B cell (primary cell): Measurements from ENCODE around the gene P3H4. TPM values are rescaled to one million over a fixed set of nuclear protein-coding genes. Genes with fewer than 3 reads are reported as not detected.

Experiments
- ATAC-seq: fragments of 200-7000 bp; cut with Tn5 transposase; one replicate; pipeline ENCODE4 v1.10.0; 2021; ENCODE audit warnings: low read depth, mild to moderate bottlenecking, moderate number of reproducible peaks, moderate library complexity
- CTCF ChIA-PET: fragments of 350-600 bp; sonication (Branson Sonifier 250); formaldehyde crosslinking; loops from one replicate; lab custom pipeline; 2021; ENCODE audit warnings: antibody characterized with exemption, inconsistent platforms; lab: Charles Lee
- POLR2A ChIA-PET: fragments of 350-600 bp; sonication (Branson Sonifier 250); formaldehyde crosslinking; loops from one replicate; lab custom pipeline; 2021; ENCODE audit warnings: antibody characterized with exemption; lab: Charles Lee
- DNase-seq: peaks from one replicate; pipeline ENCODE4 v3.0.0; 2013
- H2AFZ ChIP-seq: 2 replicates; pipeline ENCODE4 v1.6.1; 2012; ENCODE audit warnings: mild to moderate bottlenecking, low read depth, low read length; ENCODE audit not compliant: insufficient read depth, poor library complexity, severe bottlenecking
- H3K27ac ChIP-seq, 2 donors: 1 replicate in 1 of 2; 2 replicates in 1 of 2; pipeline ENCODE4 v1.5.1; 2012 to 2013; ENCODE audit warnings: low read length in 2 of 2, mild to moderate bottlenecking in 2 of 2, moderate library complexity in 1 of 2
- H3K27me3 ChIP-seq, 4 experiments: fragments of 200-600 bp in 1 of 4; sonication (generic) in 1 of 4; replicated peaks in 1 of 4; 1 replicate in 2 of 4; 2 replicates in 2 of 4; pipeline versions ENCODE4 v1.6.1 to v1.7.0; 2013 to 2016; ENCODE audit warnings: low read length in 3 of 4, mild to moderate bottlenecking in 2 of 4, mixed read lengths in 1 of 4, moderate library complexity in 1 of 4; ENCODE audit not compliant: insufficient read depth in 4 of 4, control insufficient read depth in 3 of 4; ENCODE audit errors: control extremely low read depth in 1 of 4
- H3K36me3 ChIP-seq, 2 experiments: replicated peaks in 1 of 2; 1 replicate in 1 of 2; 2 replicates in 1 of 2; pipeline versions ENCODE4 v1.6.1 to v1.7.1; 2013; ENCODE audit warnings: low read length in 1 of 2; ENCODE audit not compliant: insufficient read depth in 2 of 2, control insufficient read depth in 1 of 2; ENCODE audit errors: control extremely low read depth in 1 of 2, extremely low read depth in 1 of 2
- H3K4me1 ChIP-seq, 2 donors: fragments of 200-600 bp in 1 of 2; sonication (generic) in 1 of 2; 1 replicate in 1 of 2; 2 replicates in 1 of 2; pipeline versions ENCODE4 v1.5.1 to v1.6.1; 2013 to 2017; ENCODE audit warnings: low read length in 2 of 2; ENCODE audit not compliant: control insufficient read depth in 2 of 2, insufficient read depth in 2 of 2
- H3K4me2 ChIP-seq: replicated peaks from 2 replicates; pipeline ENCODE3; 2012; ENCODE audit warnings: mild to moderate bottlenecking, low read depth, low read length; ENCODE audit not compliant: poor library complexity, severe bottlenecking
- H3K4me3 ChIP-seq, 5 experiments: fragments of 200-600 bp in 1 of 5; sonication (generic) in 1 of 5; 1 replicate in 3 of 5; 2 replicates in 2 of 5; pipeline versions ENCODE4 v1.5.1 to v1.7.0; 2011 to 2016; ENCODE audit warnings: low read length in 4 of 5, mild to moderate bottlenecking in 4 of 5, low read depth in 2 of 5, control low read depth in 1 of 5, moderate library complexity in 1 of 5; ENCODE audit not compliant: insufficient read depth in 1 of 5; ENCODE audit errors: control extremely low read depth in 1 of 5, extremely low read depth in 1 of 5
- H3K79me2 ChIP-seq: fragments of 200-600 bp; sonication (generic); one replicate; pipeline ENCODE4 v1.6.0; 2016; ENCODE audit warnings: low read length; ENCODE audit not compliant: control insufficient read depth, insufficient read depth
- H3K9ac ChIP-seq: fragments of 200-600 bp; sonication (generic); 2 replicates; pipeline ENCODE4 v1.6.1; 2017; ENCODE audit warnings: mild to moderate bottlenecking, low read length, moderate library complexity
- H3K9me3 ChIP-seq, 3 donors: one replicate each; pipeline versions ENCODE4 v1.6.1 to v1.7.1; 2013; ENCODE audit warnings: low read length in 2 of 3; ENCODE audit not compliant: control insufficient read depth in 2 of 3, insufficient read depth in 1 of 3; ENCODE audit errors: control extremely low read depth in 1 of 3
- H4K20me1 ChIP-seq: 2 replicates; pipeline ENCODE4 v1.6.0; 2012; ENCODE audit warnings: mild to moderate bottlenecking, low read length; ENCODE audit not compliant: insufficient read depth, control insufficient read depth, poor library complexity, severe bottlenecking
- H3K27ac Mint-ChIP-seq: one replicate; pipeline ENCODE4 v1.8.0; 2021; ENCODE audit warnings: mixed read lengths
- H3K27me3 Mint-ChIP-seq: one replicate; pipeline ENCODE4 v1.8.0; 2021; ENCODE audit warnings: mixed read lengths
- H3K4me1 Mint-ChIP-seq: one replicate; pipeline ENCODE4 v1.8.0; 2021; ENCODE audit warnings: mixed read lengths
- H3K4me3 Mint-ChIP-seq: one replicate; pipeline ENCODE4 v1.8.0; 2021; ENCODE audit warnings: mixed read lengths
- H3K9me3 Mint-ChIP-seq: one replicate; pipeline ENCODE4 v1.8.0; 2022; ENCODE audit warnings: mixed read lengths; ENCODE audit not compliant: insufficient read depth
- EZH2 ChIP-seq: IDR thresholded peaks from 2 replicates; pipeline ENCODE4 v1.6.1; 2012; ENCODE audit warnings: borderline replicate concordance, low read depth, mild to moderate bottlenecking, moderate library complexity, low read length; ENCODE audit not compliant: insufficient read depth, poor library complexity, severe bottlenecking
- WGBS: methylation state at CpG from one replicate; pipeline ENCODE4 v1.1.5; 2013; ENCODE audit warnings: missing lambda C conversion rate; ENCODE audit not compliant: insufficient coverage; 5-methylcytosine and 5-hydroxymethylcytosine counted together
- intact Hi-C: fragments of 100-400 bp; cut with micrococcal nuclease; formaldehyde crosslinking; loops from one replicate; pipeline ENCODE4 v1.10.0; 2022
- polyA plus RNA-seq: library from polyadenylated mRNA; depleted of rRNA; stranded (reverse); fragments of >200 nt; gene quantifications from 2 replicates; pipeline ENCODE4 v1.2.3, GENCODE V29; 2012
- total RNA-seq, 2 donors: library from RNA; stranded (reverse); fragments of 120-200 nt in 1 of 2; gene quantifications; 1 replicate in 1 of 2; 2 replicates in 1 of 2; pipeline versions ENCODE4 v1.2.3 to v1.2.4, GENCODE V29; 2013 to 2022
- TF ChIP-seq, protein P1 (sequence below): fragments of 200-600 bp; IDR thresholded peaks from one replicate; pipeline ENCODE4 v1.8.0; 2022; ENCODE audit warnings: antibody characterized with exemption, mild to moderate bottlenecking

P3H4 gene
- total and polyA plus RNA-seq, 2 donors (not counting 1 experiment from before 2014, with no cell fraction given), result 1.3 to 2.8 TPM

DNA sequence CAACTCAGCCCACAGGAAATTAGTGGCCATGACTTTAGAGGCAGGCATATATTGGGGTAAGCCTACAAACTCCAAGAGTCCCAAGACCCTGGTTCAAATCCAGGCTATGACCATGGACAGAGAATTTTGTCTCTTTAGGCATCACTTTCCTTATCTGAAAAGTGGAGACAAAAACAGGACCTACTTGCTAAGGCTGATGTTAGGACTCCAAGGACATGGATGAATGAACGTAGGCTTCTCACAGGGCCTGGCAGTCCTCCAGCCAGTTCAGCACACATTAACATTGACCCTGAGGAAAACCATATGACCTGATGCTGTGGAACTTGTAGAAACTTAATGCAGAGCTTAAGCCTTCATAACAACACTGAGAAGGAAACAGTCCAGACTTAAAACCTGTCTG, 2.4 kb upstream of the P3H4 start:
- no peak overlapping the region for H3K9ac ChIP-seq
- Mint-ChIP-seq H3K27me3 (peaks cover 6% of the 10 kb centered on the region), H3K9me3 (no peaks in the 10 kb centered on the region), H3K4me1 (peaks cover 19% of the 10 kb centered on the region), H3K27ac (no peak overlapping the region), H3K4me3 (peak overlapping the region; percentile 11)
- no peak overlapping the region for H3K4me2 ChIP-seq
- H3K4me1 ChIP-seq, result peaks cover 20% of the 10 kb centered on the region in 2 donors
- no peaks in the 10 kb centered on the region for H3K36me3 ChIP-seq
- intact Hi-C loops, result no loop called here
- ATAC-seq (no peak), DNase-seq (no peak)
- CTCF ChIA-PET, result interaction anchor here (0.6 to 0.8 kb wide), 2 partner anchors 14 to 33 kb away, joined by 3 to 4 read pairs; no protein-coding TSS in a partner anchor
- TF ChIP-seq EZH2, result no peak
- TF ChIP-seq, protein P1, sequence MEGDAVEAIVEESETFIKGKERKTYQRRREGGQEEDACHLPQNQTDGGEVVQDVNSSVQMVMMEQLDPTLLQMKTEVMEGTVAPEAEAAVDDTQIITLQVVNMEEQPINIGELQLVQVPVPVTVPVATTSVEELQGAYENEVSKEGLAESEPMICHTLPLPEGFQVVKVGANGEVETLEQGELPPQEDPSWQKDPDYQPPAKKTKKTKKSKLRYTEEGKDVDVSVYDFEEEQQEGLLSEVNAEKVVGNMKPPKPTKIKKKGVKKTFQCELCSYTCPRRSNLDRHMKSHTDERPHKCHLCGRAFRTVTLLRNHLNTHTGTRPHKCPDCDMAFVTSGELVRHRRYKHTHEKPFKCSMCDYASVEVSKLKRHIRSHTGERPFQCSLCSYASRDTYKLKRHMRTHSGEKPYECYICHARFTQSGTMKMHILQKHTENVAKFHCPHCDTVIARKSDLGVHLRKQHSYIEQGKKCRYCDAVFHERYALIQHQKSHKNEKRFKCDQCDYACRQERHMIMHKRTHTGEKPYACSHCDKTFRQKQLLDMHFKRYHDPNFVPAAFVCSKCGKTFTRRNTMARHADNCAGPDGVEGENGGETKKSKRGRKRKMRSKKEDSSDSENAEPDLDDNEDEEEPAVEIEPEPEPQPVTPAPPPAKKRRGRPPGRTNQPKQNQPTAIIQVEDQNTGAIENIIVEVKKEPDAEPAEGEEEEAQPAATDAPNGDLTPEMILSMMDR, result no peak
- H4K20me1 ChIP-seq, result no peaks in the 10 kb centered on the region
- POLR2A ChIA-PET, result interaction anchor here (0.7 kb wide), 1 partner anchor 445 kb away, joined by 5 read pairs; no protein-coding TSS in a partner anchor
- H3K27me3 ChIP-seq, result peaks cover 0 to 25% (median 5%) of the 10 kb centered on the region in 4 experiments
- no peaks in the 10 kb centered on the region for H3K79me2 ChIP-seq
- no peaks in the 10 kb centered on the region for H3K9me3 ChIP-seq
- no peak overlapping the region for H3K4me3 ChIP-seq
- H3K27ac ChIP-seq, result no peak overlapping the region
- H2AFZ ChIP-seq, result no peak overlapping the region
- WGBS, result no CpG with 5 or more reads among the region's 1 CpG

DNA sequence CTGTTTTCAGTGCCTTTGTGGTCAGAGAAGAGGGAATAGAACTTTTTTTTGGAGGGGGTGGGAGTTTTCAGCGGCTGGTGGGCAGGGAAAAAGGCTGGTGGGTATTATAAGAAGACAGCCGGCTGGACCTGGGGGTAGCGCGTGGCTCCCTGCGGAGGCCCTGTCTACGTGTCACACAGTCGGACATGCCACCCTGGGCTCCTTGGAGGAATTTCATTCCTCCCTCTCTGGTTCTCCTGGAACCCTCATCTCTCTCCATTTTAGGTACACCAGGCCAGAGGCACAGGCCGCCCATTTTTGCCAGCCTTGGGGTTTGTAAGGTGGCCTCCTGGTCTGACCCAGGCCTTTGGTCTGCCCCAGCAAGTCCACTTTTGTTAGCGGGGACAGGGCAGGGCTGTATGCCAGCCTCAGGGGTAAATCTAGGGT, 2.0 kb upstream of the P3H4 start:
- Histone ChIP-seq H3K9me3 (no peaks in the 10 kb centered on the region), H3K9ac (no peak overlapping the region), H3K79me2 (no peaks in the 10 kb centered on the region), H4K20me1 (no peaks in the 10 kb centered on the region), H3K27me3 (peaks cover 0 to 25% (median 5%) of the 10 kb centered on the region in 4 experiments), H3K4me3 (no peak overlapping the region), H3K36me3 (no peaks in the 10 kb centered on the region), H2AFZ (no peak overlapping the region), H3K4me1 (peaks cover 20% of the 10 kb centered on the region in 2 donors), H3K4me2 (no peak overlapping the region), H3K27ac (no peak overlapping the region)
- ChIA-PET POLR2A (no interaction called here), CTCF (interaction anchor here (3.0 to 3.3 kb wide), 2 partner anchors 12 to 28 kb away, joined by 25 to 27 read pairs; partner anchors contain the start of gene JUP)
- H3K27me3 Mint-ChIP-seq, result peaks cover 6% of the 10 kb centered on the region
- H3K4me3 Mint-ChIP-seq, result peak overlapping the region; percentile 72
- no peak overlapping the region for H3K27ac Mint-ChIP-seq
- H3K4me1 Mint-ChIP-seq, result peaks cover 19% of the 10 kb centered on the region
- ATAC-seq (no peak), DNase-seq (no peak)
- H3K9me3 Mint-ChIP-seq, result no peaks in the 10 kb centered on the region
- intact Hi-C loops, result no loop called here
- TF ChIP-seq, protein P1, result no peak
- no peak for TF ChIP-seq EZH2
- WGBS, result 100% methylated on average over 6 of the region's 9 CpGs
